Activated naive CD4-positive, alpha-beta T cell treated with anti-CD3 and anti-CD28 coated beads, Interleukin-2, amount 50 U/mL, for 72 hours (primary cell): Measurements from ENCODE around the gene ANKRD37. TPM values are rescaled to one million over a fixed set of nuclear protein-coding genes. Genes with fewer than 3 reads are reported as not detected.

ENCODE experiments used
- ATAC-seq, 2 donors: fragments of 150-1000 bp; cut with Tn5 transposase; 2 replicates each; pipeline ENCODE4 v1.10.0; 2021; ENCODE audit warnings: mild to moderate bottlenecking in 2 of 2, moderate library complexity in 2 of 2
- DNase-seq, 2 donors: peaks; one replicate each; pipeline ENCODE4 v3.0.0; 2021 to 2022; ENCODE audit warnings: low spot score in 2 of 2
- H3K27ac Mint-ChIP-seq, 2 donors: one replicate each; pipeline ENCODE4 v1.8.0; 2022; ENCODE audit warnings: mild to moderate bottlenecking in 2 of 2, mixed read lengths in 2 of 2
- H3K36me3 Mint-ChIP-seq, 2 donors: one replicate each; pipeline ENCODE4 v1.8.0; 2022; ENCODE audit warnings: mixed read lengths in 2 of 2
- H3K9me3 Mint-ChIP-seq, 2 donors: one replicate each; pipeline ENCODE4 v1.8.0; 2022; ENCODE audit warnings: mixed read lengths in 2 of 2
- total RNA-seq, 2 donors: library from RNA; stranded (reverse); gene quantifications; one replicate each; pipeline ENCODE4 v1.2.3, GENCODE V29; 2022

ANKRD37 gene
- total RNA-seq, 2 donors from 2014 or later: 9.1 to 44.5 TPM

GRCh38 chr4:185395238-185395955 lies 1.2 kb upstream of the ANKRD37 start, which contains the start of gene LRP2BP:
Gene LRP2BP, minus strand, starts transcription at chr4:185395924. Its CDS starts 17,738 bp downstream, at chr4:185378186.
- Mint-ChIP-seq H3K9me3 (no peaks in the 10 kb centered on the region), H3K36me3 (peaks cover 9 to 36% of the 10 kb centered on the region in 2 donors), H3K27ac (peak within 1 kb of the TSS; percentile 83 to 98)
- ATAC-seq (no peak), DNase-seq (no peak)

- Mint-ChIP-seq H3K36me3 (peaks cover 9 to 38% of the 10 kb centered on the region in 2 donors), H3K27ac (peak overlapping the region; percentile 83 to 98), H3K9me3 (no peaks in the 10 kb centered on the region)
- DNase-seq: peak; percentile 98
- ATAC-seq: peak; percentile 85 to 88
These were observed 501 bp upstream of the ANKRD37 start for GRCh38 chr4:185395956-185396723.

- Mint-ChIP-seq H3K9me3 (no peaks in the 10 kb centered on the region), H3K36me3 (peaks cover 9 to 43% of the 10 kb centered on the region in 2 donors), H3K27ac (no peak overlapping the region)
These were observed 2.0 kb downstream of the ANKRD37 start for GRCh38 chr4:185398618-185399017.

GRCh38 chr4:185399466-185399865 lies 2.8 kb downstream of the ANKRD37 start:
- H3K36me3 Mint-ChIP-seq: peaks cover 6 to 45% of the 10 kb centered on the region in 2 donors
- H3K27ac Mint-ChIP-seq: no peak overlapping the region
- DNase-seq (no peak), ATAC-seq (no peak)
- H3K9me3 Mint-ChIP-seq: no peaks in the 10 kb centered on the region

More at GRCh38 chr4:185398618-185399017, 2.0 kb downstream of the ANKRD37 start:
- ATAC-seq: no peak
- no peak for DNase-seq

- no peak overlapping the region for H3K27ac Mint-ChIP-seq
- DNase-seq (no peak), ATAC-seq (no peak)
- peaks cover 0 to 22% of the 10 kb centered on the region in 2 donors for H3K36me3 Mint-ChIP-seq
- no peaks in the 10 kb centered on the region for H3K9me3 Mint-ChIP-seq
These were observed 7.4 kb downstream of the ANKRD37 start for GRCh38 chr4:185404031-185404430.

GRCh38 chr4:185405296-185405999 lies 8.8 kb downstream of the ANKRD37 start:
- Mint-ChIP-seq H3K27ac (peak overlapping the region; percentile 61 to 65), H3K36me3 (peaks cover 0 to 14% of the 10 kb centered on the region in 2 donors), H3K9me3 (no peaks in the 10 kb centered on the region)
- DNase-seq (no peak), ATAC-seq (peak in 1 of 2 donors; percentile 81)

GRCh38 chr4:185408432-185408831 lies 11.8 kb downstream of the ANKRD37 start:
- peaks cover 0 to 10% of the 10 kb centered on the region in 2 donors for H3K36me3 Mint-ChIP-seq
- DNase-seq (no peak), ATAC-seq (no peak)
- H3K27ac Mint-ChIP-seq: no peak overlapping the region
- H3K9me3 Mint-ChIP-seq: no peaks in the 10 kb centered on the region

GRCh38 chr4:185411849-185412248 lies 15.2 kb downstream of the ANKRD37 start:
- DNase-seq (no peak), ATAC-seq (no peak)
- peaks cover 0 to 6% of the 10 kb centered on the region in 2 donors for H3K36me3 Mint-ChIP-seq
- H3K27ac Mint-ChIP-seq: no peak overlapping the region
- H3K9me3 Mint-ChIP-seq: no peaks in the 10 kb centered on the region

GRCh38 chr4:185412412-185412811 lies 15.8 kb downstream of the ANKRD37 start:
- no peaks in the 10 kb centered on the region for H3K9me3 Mint-ChIP-seq
- H3K36me3 Mint-ChIP-seq: peaks cover 0 to 10% of the 10 kb centered on the region in 2 donors
- DNase-seq (no peak), ATAC-seq (no peak)
- H3K27ac Mint-ChIP-seq: no peak overlapping the region

- no peak overlapping the region for H3K27ac Mint-ChIP-seq
- ATAC-seq (no peak), DNase-seq (no peak)
- peaks cover 6 to 23% of the 10 kb centered on the region in 2 donors for H3K36me3 Mint-ChIP-seq
- no peaks in the 10 kb centered on the region for H3K9me3 Mint-ChIP-seq
These were observed 20.3 kb downstream of the ANKRD37 start for GRCh38 chr4:185416955-185417354.

- H3K9me3 Mint-ChIP-seq: no peaks in the 10 kb centered on the region
- DNase-seq: no peak
- peak overlapping the region in 1 of 2 donors; percentile 7 for H3K27ac Mint-ChIP-seq
- peaks cover 20 to 35% of the 10 kb centered on the region in 2 donors for H3K36me3 Mint-ChIP-seq
- ATAC-seq: no peak
These were observed 24.9 kb downstream of the ANKRD37 start for GRCh38 chr4:185421366-185422124.

- no peak for ATAC-seq
- peak overlapping the region; percentile 97 to 99 for H3K27ac Mint-ChIP-seq
- no peaks in the 10 kb centered on the region for H3K9me3 Mint-ChIP-seq
- no peak for DNase-seq
- H3K36me3 Mint-ChIP-seq: peaks cover 20 to 21% of the 10 kb centered on the region in 2 donors
These were observed 28.4 kb downstream of the ANKRD37 start for GRCh38 chr4:185424905-185425646.

- ATAC-seq (peak; percentile 95 to 97), DNase-seq (peak; percentile 86 to 96)
- Mint-ChIP-seq H3K9me3 (no peaks in the 10 kb centered on the region), H3K27ac (peak within 1 kb of the TSS; percentile 97 to 99), H3K36me3 (peaks cover 20 to 21% of the 10 kb centered on the region in 2 donors)
These were observed 29.2 kb downstream of the ANKRD37 start, which contains the start of gene UFSP2 for GRCh38 chr4:185425647-185426352. Gene UFSP2, minus strand, starts transcription at chr4:185425964. Its CDS starts 96 bp downstream, at chr4:185425868.

- Mint-ChIP-seq H3K36me3 (peaks cover 10 to 12% of the 10 kb centered on the region in 2 donors), H3K9me3 (no peaks in the 10 kb centered on the region), H3K27ac (peak overlapping the region in 1 of 2 donors; percentile 99)
- DNase-seq: no peak
- no peak for ATAC-seq
These were observed 30.5 kb downstream of the ANKRD37 start for GRCh38 chr4:185426960-185427688.
